HepG2 (cell line): ENCODE results near the gene DRAXIN. TPM values are rescaled to one million over a fixed set of nuclear protein-coding genes. Genes with fewer than 3 reads are reported as not detected.
A peak's percentile ranks its signal among the peaks of the same experiment; 100 is the strongest.

ENCODE experiments used
- FLYWCH1 ChIP-seq: sonication (generic); formaldehyde crosslinking; IDR thresholded peaks from 2 replicates; pipeline ENCODE4 v1.8.1; 2023; ENCODE audit warnings: mild to moderate bottlenecking, missing genetic modification reagents
- HNRNPL ChIP-seq: fragments of 200-400 bp; formaldehyde crosslinking; IDR thresholded peaks from 2 replicates; pipeline ENCODE4 v1.6.1; 2017; ENCODE audit warnings: mild to moderate bottlenecking, low read depth, low read length
- HOXD1 ChIP-seq: sonication (generic); formaldehyde crosslinking; IDR thresholded peaks from 2 replicates; pipeline ENCODE4 v1.5.0; 2020; ENCODE audit warnings: missing genetic modification reagents
- JUND ChIP-seq: sonication (generic); formaldehyde crosslinking; IDR thresholded peaks from 2 replicates; pipeline ENCODE4 v1.8.0; 2022; ENCODE audit warnings: mild to moderate bottlenecking, missing genetic modification reagents
- KAT2B ChIP-seq: fragments of 150-350 bp; IDR thresholded peaks from 2 replicates; pipeline ENCODE4 v1.6.1; 2014; ENCODE audit warnings: low read depth, low read length, borderline replicate concordance
- PCBP1 ChIP-seq: fragments of 200-400 bp; formaldehyde crosslinking; IDR thresholded peaks from 2 replicates; pipeline ENCODE4 v1.6.1; 2017; ENCODE audit warnings: mild to moderate bottlenecking, low read depth, low read length, borderline replicate concordance
- RFXAP ChIP-seq: sonication (generic); formaldehyde crosslinking; IDR thresholded peaks from 2 replicates; pipeline ENCODE4 v1.4.0; 2020; ENCODE audit warnings: missing genetic modification reagents, borderline replicate concordance
- SRY ChIP-seq: sonication (generic); formaldehyde crosslinking; IDR thresholded peaks from 2 replicates; pipeline ENCODE4 v1.8.0; 2022; ENCODE audit warnings: mild to moderate bottlenecking, missing genetic modification reagents
- ZBTB7B ChIP-seq: sonication (generic); formaldehyde crosslinking; IDR thresholded peaks from 2 replicates; pipeline ENCODE4 v1.4.0; 2020; ENCODE audit warnings: missing genetic modification reagents
- ZFP82 ChIP-seq: sonication (generic); formaldehyde crosslinking; IDR thresholded peaks from 2 replicates; pipeline ENCODE4 v1.5.1; 2020; ENCODE audit warnings: mild to moderate bottlenecking, missing genetic modification reagents, borderline replicate concordance
- ZNF367 ChIP-seq: sonication (generic); formaldehyde crosslinking; IDR thresholded peaks from 2 replicates; pipeline ENCODE4 v1.4.0; 2020; ENCODE audit warnings: missing genetic modification reagents, borderline replicate concordance
- ZNF446 ChIP-seq: sonication (generic); formaldehyde crosslinking; IDR thresholded peaks from 2 replicates; pipeline ENCODE4 v1.5.0; 2020; ENCODE audit warnings: mild to moderate bottlenecking, missing genetic modification reagents
- ZNF616 ChIP-seq: sonication (generic); formaldehyde crosslinking; IDR thresholded peaks from 2 replicates; pipeline ENCODE4 v1.5.0; 2020; ENCODE audit warnings: low read depth, mild to moderate bottlenecking, missing genetic modification reagents
- ZNF772 ChIP-seq: sonication (generic); formaldehyde crosslinking; IDR thresholded peaks from 2 replicates; pipeline ENCODE4 v1.5.0; 2020; ENCODE audit warnings: mild to moderate bottlenecking, missing genetic modification reagents
- ZNF790 ChIP-seq: sonication (generic); formaldehyde crosslinking; IDR thresholded peaks from 2 replicates; pipeline ENCODE4 v1.8.0; 2022; ENCODE audit warnings: missing genetic modification reagents, mild to moderate bottlenecking, borderline replicate concordance
- ZSCAN12 ChIP-seq: sonication (generic); formaldehyde crosslinking; IDR thresholded peaks from 2 replicates; pipeline ENCODE4 v1.9.0; 2021; ENCODE audit warnings: mild to moderate bottlenecking, missing genetic modification reagents
- polyA plus RNA-seq, 8 experiments: library from polyadenylated mRNA; depleted of rRNA in 3 of 8; stranded (reverse) in 7 of 8; unstranded in 1 of 8; fragments of >200 nt; fragmentation: Illumina TruSeq in 4 of 8; extraction: Trizol in 4 of 8; gene quantifications; 2 replicates each; pipeline versions ENCODE4 v1.2.1 to v1.2.3, GENCODE V29; 2011 to 2016; ENCODE audit warnings: low read depth in 4 of 8, missing spikeins in 1 of 8, mixed read lengths in 1 of 8; ENCODE audit not compliant: insufficient read depth in 1 of 8
- total RNA-seq, 5 experiments: library from RNA; depleted of rRNA; stranded (reverse); fragments of >200 nt; fragmentation: Illumina TruSeq; extraction: Trizol; gene quantifications; 2 replicates each; pipeline ENCODE4 v1.2.3, GENCODE V29; 2016; ENCODE audit warnings: low read depth in 1 of 5
- TF ChIP-seq, protein P1 (sequence below): sonication (generic); formaldehyde crosslinking; IDR thresholded peaks from 2 replicates; pipeline ENCODE4 v1.9.0; 2021; ENCODE audit warnings: missing genetic modification reagents, mild to moderate bottlenecking, borderline replicate concordance
- TF ChIP-seq, protein P2 (sequence below): sonication (generic); formaldehyde crosslinking; IDR thresholded peaks from 2 replicates; pipeline ENCODE4 v1.8.0; 2023; ENCODE audit warnings: mild to moderate bottlenecking, missing genetic modification reagents
- TF ChIP-seq, protein P3 (sequence below): sonication (generic); formaldehyde crosslinking; IDR thresholded peaks from 2 replicates; pipeline ENCODE4 v1.9.0; 2022; ENCODE audit warnings: low read depth, missing genetic modification reagents

The DRAXIN gene
- total and polyA plus RNA-seq, 2 of the 13 experiments (the other 11 are each of a cell fraction or from before 2014, with no cell fraction given): 0.02 TPM; not detected in 1

DNA sequence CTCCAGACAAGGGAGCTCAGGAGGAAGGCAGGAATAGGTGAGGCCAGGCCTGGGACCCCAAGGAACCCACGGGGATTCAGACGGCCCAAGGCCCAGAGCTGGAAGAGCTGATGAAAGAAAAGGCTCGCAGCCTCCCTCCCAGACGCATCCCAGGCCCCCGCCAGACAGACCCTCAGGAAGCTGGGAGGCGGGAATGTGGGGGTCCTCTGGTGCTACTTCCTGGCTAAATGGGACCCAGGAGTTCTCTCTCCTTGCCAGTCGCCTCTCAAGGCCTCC is 37.7 kb upstream of the DRAXIN start (continued):
- TF ChIP-seq KAT2B (no peak), ZNF790 (CRISPR knock-in tag) (0 out of 2 replicates have a peak, but pooled peaks have one; percentile 61), ZNF446 (CRISPR knock-in tag) (peak; percentile 73), ZSCAN12 (CRISPR knock-in tag) (0 out of 2 replicates have a peak, but pooled peaks have one; percentile 8), ZBTB7B (CRISPR knock-in tag) (0 out of 2 replicates have a peak, but pooled peaks have one; percentile 54), HOXD1 (CRISPR knock-in tag) (no peak), RFXAP (CRISPR knock-in tag) (0 out of 2 replicates have a peak, but pooled peaks have one; percentile 28), JUND (CRISPR knock-in tag) (no peak), PCBP1 (peak; percentile 38; the same call in 1 of the 2 replicates), ZFP82 (CRISPR knock-in tag) (0 out of 2 replicates have a peak, but pooled peaks have one; percentile 1), ZNF367 (0 out of 2 replicates have a peak, but pooled peaks have one; percentile 9), ZNF772 (CRISPR knock-in tag) (0 out of 2 replicates have a peak, but pooled peaks have one; percentile 17), HNRNPL (peak; percentile 65), FLYWCH1 (CRISPR knock-in tag) (no peak), SRY (CRISPR knock-in tag) (peak; percentile 20; the same call in 1 of the 2 replicates), ZNF616 (CRISPR knock-in tag) (no peak)
- TF ChIP-seq, protein P1, sequence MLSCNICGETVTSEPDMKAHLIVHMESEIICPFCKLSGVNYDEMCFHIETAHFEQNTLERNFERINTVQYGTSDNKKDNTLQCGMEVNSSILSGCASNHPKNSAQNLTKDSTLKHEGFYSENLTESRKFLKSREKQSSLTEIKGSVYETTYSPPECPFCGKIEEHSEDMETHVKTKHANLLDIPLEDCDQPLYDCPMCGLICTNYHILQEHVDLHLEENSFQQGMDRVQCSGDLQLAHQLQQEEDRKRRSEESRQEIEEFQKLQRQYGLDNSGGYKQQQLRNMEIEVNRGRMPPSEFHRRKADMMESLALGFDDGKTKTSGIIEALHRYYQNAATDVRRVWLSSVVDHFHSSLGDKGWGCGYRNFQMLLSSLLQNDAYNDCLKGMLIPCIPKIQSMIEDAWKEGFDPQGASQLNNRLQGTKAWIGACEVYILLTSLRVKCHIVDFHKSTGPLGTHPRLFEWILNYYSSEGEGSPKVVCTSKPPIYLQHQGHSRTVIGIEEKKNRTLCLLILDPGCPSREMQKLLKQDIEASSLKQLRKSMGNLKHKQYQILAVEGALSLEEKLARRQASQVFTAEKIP (CRISPR knock-in tag): no peak
- TF ChIP-seq, protein P2, sequence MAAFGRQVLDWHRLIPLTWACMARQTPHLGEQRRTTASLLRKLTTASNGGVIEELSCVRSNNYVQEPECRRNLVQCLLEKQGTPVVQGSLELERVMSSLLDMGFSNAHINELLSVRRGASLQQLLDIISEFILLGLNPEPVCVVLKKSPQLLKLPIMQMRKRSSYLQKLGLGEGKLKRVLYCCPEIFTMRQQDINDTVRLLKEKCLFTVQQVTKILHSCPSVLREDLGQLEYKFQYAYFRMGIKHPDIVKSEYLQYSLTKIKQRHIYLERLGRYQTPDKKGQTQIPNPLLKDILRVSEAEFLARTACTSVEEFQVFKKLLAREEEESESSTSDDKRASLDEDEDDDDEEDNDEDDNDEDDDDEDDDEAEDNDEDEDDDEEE (CRISPR knock-in tag): peak; percentile 27; the same call in 1 of the 2 replicates
- TF ChIP-seq, protein P3, sequence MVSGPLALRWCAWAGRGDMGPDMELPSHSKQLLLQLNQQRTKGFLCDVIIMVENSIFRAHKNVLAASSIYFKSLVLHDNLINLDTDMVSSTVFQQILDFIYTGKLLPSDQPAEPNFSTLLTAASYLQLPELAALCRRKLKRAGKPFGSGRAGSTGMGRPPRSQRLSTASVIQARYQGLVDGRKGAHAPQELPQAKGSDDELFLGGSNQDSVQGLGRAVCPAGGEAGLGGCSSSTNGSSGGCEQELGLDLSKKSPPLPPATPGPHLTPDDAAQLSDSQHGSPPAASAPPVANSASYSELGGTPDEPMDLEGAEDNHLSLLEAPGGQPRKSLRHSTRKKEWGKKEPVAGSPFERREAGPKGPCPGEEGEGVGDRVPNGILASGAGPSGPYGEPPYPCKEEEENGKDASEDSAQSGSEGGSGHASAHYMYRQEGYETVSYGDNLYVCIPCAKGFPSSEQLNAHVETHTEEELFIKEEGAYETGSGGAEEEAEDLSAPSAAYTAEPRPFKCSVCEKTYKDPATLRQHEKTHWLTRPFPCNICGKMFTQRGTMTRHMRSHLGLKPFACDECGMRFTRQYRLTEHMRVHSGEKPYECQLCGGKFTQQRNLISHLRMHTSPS: peak; percentile 51; the same call in 1 of the 2 replicates
